HT-29 (cell line): ENCODE measurements around the gene USP28. TPM values are rescaled to one million over a fixed set of nuclear protein-coding genes. Genes with fewer than 3 reads are reported as not detected.

Source experiments
- DNase-seq: peaks from one replicate; pipeline ENCODE4 v3.0.0-alpha.2; 2015; ENCODE audit warnings: low spot score
- total RNA-seq: library from RNA; depleted of rRNA; stranded (reverse); fragments of >200 nt; shearing (Covaris generic); gene quantifications from 2 replicates; pipeline ENCODE4 v1.2.3, GENCODE V29; 2014

USP28 gene
- total RNA-seq, 1 experiment from 2014 or later: 33.9 TPM

DNA sequence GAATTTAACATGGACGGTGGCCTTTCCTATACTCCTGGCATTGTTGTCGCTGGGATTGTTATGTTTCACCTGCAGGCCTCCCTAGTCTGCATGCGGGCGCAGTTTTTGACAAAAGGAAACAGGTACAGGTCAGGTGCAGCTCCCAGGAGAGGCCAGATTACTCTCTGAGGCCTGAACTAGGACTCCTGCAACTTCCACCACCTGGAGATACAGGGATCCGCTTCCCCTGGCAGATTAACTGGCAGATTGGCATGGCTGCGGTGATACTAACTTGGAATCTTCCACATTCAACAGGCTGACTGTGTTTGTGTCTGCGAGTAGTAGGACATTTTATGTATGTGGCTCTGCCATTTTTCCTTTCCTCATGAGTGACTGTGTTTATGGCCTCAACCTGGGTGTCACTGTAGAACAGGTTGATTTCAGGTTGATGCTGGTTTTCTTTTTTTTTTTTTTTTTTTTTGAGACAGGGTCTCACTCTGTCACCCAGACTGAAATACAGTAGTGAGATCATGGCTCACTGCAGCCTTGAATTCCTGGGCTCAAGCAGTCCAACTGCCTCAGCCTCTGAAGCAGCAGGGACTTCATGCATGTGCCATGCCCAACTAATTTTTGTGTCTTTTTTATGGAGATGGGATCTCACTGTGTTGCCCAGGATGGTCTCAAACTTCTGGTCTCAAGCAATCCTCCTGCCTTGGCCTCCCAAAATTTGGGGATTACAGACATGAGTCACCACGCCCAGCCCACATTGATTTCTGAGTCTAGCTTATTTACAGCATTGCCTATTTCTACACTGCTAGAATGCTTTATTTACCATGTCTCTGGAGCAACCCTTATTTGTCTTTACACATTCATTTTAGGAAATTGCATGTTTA, 1.7 kb upstream of the USP28 start:
- no peak for DNase-seq

DNA sequence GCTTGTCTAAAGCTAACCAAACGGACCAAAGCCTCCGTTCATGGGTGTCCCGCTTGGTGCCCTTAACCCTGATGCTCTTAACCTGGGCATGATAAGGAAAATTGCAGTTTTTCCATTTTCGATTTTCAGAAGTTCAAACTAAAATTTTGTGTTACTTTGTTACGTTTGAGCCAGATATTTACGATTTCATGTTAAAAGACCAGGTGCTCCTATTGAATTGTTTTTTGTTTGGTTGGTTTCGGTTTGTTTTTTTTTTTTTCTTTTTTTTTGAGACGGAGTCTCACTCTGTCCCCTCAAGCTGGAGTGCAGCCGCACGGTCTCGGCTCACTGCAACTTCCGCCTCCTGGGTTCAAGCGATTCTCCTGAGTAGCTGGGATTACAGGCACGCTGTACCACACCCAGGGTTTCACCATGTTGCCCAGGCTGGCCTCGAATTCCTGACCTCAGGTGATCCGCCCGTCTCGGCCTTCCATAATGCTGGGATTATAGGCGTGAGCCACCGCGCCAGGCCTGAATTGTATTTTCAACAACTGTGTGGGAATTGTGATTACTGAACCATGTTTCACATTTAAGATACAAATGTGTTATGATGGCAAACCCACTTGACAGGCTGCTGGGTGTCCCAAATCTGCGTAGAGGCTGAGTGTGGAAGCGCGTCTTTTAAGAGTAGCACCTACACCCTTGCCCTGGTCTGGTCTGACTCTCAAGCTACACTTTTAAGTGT, 864 bp upstream of the USP28 start:
- no peak for DNase-seq

DNA sequence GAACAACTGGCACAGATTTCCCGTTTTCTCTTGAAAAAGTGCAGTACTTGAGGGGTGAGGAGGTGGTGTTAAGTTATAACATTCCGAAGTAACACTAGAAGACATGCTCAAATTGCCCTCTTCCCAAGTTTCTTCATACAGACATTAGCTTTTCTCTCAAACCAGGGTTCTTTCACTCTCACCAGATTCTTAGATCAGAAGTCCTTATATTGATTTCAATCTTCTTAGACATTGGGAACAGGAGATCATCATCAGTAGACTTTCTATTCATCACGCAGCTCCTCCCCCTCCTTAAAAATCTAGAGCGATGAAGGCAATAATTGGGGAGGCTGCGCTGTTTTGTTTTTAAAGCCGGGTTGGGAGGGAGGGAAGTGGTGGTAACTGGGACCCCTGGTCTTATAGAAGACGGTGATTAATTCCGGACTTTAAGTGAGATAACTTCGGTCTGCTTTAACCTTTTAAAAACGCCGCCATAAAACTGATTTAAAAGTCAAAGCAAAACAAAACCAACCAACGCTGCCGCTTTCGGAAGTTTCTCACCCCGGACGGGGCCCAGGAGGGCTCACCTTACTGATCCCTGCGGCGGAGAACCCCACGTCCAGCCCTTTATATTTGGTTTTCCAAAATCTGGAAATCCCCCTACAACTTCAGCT, 665 bp downstream of the USP28 start:
- DNase-seq: peak; percentile 53

DNA sequence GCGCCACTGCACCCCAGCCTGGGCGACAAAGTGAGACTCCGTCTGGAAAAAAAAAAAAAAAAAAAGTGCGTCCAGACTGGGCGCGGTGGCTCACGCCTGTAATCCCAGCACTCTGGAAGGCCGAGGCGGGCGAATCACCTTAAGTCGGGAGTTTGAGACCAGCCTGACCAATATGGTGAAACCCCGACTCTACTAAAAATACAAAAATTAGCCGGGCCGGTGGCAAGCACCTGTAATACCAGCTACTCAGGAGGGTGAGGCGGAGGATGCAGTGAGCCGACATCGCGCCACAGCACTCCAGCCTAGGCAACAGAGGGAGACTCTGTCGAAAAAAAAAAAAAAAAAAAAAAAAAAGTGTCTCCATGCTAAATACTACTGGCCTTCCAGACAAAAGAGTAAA, 1.3 kb downstream of the USP28 start:
- DNase-seq: no peak

DNA sequence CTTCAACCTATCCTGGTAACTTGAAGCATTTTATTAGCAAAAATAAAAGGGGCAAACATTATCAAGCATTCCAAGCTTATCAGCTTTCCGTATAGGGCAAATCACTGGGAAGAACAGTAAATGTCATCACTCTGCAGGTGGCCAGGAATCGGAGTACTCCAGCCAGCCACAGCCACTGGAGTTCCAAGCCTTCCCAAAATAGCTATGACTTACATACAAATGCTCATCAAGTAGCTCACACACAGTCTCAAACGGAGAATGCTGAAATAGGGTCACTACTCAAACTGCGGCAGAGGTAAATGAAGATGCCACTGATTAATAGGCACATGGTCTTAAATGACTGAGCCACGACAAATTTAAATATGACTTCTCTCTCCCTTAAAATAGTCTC, 2.1 kb downstream of the USP28 start:
- DNase-seq: no peak

DNA sequence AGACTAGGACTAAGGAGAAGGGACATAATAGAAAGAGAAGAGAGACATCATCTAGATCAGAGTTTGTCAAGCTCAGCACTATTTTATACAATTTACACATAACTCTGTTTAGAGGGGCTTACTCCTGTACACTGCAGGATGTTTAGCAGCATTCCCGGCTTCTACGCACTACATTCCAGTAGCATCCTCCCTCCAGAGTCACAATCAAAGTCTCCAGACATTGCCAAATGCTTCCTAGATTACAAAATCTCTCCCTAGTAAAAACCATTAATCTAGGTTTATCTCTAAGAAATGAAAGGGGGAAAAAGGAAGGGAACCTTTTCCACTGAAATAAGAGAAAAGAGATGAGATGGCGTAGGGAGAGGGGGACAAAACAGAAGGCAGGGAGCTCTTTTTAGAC, 4.0 kb downstream of the USP28 start:
- no peak for DNase-seq

DNA sequence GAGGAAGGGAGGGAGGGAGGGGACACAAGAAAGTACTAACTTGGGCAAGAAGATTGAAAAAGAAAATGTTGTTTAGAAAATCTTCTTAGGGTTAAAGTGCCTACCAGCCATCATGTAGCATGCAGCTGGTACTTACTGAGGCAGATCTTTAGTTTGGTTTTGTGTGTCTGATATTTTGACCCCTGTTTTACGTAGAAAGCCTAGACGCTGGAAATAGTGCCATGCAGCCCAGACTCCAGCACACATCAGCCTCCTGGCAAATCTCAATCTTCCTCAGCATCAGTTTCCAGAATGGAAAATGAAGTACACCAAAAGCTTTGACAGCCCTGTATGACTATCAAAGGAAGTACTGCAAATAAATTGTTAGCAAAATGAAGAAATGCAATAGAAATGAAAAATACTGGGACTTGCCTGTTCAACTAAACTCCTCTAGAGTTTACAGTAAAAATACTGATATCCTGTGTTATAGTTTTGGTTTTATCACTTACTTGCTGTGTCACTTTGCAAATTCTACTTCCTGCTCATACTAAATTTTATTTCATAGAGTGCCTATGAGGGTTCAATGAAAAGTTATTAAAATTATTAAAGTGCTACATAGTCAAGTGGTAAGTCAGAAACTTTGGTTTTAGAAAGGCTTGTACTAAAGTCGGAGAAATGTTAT, 7.4 kb downstream of the USP28 start:
- no peak for DNase-seq

DNA sequence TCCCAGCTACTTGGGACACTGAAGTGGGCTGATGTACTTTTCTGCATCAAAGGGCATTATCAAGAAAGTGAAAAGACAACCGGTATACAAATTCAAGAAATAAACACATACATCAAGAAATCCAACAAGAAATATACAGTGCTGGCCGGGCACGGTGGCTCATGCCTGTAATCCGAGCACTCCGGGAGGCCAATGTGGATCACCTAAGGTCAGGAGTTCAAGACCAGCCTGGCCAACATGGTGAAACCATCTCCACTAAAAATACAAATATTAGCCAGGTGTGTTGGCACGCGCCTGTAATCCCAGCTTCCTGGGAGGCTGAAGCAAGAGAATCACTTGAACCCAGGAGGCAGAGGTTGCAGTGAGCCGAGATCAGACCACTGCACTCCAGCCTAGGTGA, 9.5 kb downstream of the USP28 start:
- DNase-seq: no peak

DNA sequence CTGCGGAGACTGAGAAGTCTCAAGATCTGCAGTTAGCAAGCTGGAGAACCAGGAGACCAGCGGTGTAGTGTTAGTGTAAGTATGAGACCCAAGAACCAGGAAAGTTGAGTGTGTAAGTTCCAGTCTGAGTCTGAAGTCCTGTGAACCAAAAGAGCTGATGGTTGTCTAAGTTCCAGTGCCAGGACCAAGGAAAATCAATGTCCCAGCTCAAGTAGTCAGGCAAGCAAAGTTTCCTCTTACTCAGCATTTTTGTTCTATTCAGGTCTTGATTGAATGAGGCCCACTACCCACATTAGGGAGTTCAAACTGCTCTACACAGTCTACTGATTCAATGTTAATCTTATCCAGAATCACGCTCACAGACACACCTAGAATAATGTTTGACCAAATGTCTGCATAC, 11.0 kb downstream of the USP28 start:
- DNase-seq: no peak

DNA sequence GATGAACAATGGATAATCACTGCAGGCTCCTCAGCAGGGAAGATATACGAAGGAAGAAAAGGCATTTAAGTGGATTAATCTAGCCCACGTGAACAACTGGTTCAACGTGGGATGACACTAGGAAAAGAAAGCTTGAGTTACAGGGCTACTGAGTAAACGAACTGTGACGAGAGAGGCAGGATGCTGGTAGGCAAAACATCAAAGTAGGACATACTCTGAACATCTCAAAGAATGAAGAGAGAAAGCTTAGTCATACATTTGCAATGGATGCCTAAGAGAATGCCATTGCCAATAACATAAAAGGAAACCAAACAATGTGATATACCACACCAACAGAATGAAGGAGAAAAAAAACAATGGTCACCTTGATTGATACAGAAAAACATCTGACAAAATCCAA, 12.9 kb downstream of the USP28 start:
- no peak for DNase-seq

DNA sequence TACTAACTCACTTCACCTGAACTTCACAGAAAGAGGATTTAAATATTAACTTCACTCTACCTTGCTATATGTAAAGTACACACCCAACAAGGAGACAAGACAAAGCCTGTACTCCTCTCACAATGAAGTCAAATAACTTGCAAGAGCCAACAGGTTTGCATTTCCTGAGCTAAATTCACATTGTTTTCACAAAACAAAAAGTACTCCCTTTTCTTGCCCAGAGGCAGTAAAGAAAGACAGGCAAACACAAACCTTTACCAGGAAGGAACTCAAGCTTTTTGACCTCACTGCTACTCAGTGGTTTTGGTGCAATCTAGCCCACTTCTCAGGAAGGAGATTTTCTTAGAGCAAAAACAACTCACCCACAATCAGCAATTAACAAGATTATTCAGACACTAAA, 15.7 kb downstream of the USP28 start:
- DNase-seq: no peak

DNA sequence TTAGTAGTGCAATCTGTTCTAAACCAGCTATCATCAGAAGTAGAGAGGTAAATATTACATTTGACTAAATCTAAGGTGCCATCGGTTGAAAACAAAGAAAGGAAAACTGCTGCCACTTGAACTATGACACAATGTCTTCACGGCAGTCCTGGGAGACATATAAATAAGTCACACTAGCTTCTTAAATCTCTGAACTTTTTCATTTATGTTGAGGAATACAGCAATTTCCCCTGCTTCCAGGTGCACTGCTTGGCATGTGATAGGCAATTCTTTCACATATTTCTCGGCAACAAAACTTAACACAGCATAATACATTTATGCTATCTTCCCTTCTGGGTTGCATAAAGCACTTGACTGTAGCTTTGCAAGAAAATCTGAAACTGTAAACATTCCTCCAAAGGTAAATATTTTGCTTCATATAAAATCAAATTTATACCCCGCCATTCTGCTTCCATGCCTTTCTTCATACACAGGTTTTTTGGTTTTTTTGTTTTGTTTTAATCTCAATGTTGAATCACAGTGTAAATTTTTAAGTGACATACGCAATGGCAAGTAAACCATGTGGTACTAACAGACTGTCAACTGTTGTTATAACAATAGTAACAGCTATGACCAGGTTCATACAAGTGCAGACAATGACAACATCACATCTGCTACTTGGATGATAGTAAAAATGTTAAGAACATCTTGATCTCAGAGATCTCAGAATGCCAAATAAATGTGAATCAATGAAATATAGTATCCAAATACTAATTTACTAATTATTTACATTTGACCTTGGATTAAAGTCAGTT, 18.2 kb downstream of the USP28 start:
- DNase-seq: no peak

DNA sequence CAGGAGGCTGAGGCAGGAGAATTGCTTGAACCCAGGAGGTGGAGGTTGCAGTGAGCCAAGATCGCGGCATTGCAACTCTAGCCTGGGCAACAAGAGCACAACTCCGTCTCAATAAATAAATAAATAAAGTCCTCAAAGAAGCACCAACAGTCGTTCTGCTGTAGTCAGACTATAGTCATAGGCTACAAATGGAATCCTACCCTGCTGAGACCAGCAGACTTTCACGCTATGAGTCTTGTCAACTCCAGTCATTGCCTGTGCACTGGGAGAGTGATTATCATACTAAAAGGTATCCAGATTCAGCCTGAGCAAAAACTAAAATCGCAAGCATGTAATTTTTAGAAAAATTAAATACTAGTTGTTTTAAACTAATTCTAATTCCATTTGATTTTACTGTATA, 19.6 kb downstream of the USP28 start:
- no peak for DNase-seq

DNA sequence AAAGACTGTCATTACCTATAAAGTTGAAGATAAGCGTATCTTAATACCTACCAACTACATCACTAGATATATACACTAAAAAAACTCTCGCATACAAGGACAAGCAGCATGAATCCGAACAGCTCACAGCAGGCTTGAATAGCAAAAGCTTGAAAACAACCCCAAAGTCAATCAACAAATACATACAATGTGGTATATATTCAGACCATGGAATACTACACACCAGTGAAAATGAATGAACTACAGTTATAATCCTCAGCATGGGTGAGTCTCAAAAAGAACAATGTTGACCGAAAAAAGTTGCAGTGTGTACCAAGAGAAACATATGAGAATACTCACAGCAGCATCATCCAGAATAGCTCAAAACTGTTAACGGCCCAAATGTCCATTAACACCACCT, 25.2 kb downstream of the USP28 start:
- DNase-seq: no peak

DNA sequence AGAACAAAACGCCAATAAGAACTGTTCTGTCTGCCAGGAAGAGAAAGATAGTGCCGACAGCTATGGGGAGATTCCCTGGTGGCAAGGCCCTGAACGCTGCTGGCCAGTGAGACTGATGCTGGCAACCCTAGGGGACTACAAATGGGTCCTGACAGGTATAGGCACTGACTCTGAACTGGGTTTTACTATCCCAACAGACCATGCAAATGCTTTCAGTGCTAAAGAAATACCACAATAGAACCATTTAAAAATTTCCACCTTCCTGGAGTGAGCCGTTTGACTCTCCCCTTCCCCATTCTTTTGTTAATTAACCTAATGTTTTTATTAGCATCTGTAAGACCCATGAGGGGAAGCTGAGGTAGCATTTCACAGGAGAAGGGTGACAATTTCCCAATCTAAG, 25.7 kb downstream of the USP28 start:
- no peak for DNase-seq

DNA sequence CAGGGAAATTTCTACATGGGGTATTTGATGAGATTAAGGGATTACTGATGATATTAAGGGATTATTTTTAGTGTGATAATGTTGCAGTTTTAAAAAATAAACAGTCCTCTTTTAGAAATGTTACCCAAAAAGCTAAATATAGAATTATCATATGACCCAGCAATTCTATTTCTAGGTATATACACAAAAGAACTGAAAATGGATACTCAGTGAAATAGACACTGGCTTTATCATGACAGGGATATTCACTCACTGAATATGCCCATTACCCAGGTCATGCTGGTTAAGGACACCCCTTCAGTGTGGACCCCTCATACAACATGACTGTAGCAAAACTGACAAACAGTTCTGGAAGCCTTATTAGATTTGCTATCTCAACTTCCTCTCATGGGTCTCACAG, 27.8 kb downstream of the USP28 start:
- DNase-seq: no peak

DNA sequence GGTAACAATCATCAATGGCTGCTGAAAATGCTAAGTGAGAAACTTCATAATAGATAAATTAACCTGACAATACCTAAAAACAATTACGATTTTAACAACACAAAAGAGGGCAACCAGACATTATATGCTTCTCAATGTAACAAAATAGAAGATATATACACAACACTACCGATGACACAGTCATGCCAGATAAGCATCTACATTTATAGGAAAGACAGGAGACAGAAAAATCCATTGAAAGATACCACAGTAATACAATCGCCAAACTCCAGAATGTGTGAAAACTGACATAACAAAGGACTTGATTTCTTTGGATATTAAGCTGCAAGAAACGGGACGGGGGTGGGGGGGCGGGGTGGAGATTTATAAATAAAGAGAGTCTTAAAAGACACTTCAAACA, 28.3 kb downstream of the USP28 start:
- no peak for DNase-seq

DNA sequence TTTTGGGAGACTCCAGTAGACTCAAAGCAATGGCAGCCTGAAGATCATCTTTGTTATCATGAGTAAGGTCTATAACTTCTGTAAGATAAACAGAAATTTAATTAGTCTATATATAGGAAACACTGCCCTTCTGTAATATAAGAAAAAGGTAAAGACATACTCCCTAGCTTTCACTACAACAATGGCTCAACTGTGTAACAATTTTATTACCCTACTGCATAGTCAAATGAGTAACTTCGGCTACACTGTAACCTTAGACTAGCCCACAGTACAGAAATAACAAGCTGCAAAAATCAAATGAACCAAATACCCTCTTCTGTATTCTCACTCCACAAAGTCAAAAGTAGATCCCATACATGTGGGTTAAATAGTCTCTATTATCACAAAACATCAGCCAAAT, 33.7 kb downstream of the USP28 start:
- no peak for DNase-seq

DNA sequence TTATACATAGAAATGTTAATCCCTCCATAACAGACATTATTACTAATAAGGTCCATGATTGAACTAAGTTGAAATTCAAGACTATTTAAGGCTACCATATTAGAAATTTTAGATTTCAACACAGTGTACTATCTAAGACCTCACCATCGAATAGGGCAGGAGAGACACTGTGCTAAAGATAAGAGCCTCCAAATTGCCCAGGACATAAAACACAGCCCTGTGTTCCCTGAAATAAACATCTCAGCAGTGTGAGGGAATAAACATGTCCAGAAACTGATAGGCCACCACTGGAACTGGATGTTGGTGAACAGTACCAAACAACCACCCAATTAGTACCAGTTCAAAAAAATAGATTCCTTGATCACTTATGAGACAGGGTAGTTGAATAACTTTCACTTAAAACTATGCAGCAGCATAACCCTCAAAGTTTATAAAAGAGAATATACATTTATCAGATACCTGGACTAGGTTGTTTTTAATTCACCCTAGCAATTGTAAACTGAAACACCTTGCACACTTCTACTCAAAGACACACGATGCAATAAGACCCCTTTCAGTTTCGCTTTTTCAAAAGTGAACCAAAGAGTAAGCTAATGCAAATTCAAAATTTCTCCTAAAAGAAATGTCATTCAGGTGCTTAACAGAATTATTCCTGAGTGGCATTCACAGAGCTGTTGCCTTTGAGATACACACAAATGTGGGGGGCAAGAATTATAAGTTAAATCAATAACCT, 34.3 kb downstream of the USP28 start:
- DNase-seq: no peak

DNA sequence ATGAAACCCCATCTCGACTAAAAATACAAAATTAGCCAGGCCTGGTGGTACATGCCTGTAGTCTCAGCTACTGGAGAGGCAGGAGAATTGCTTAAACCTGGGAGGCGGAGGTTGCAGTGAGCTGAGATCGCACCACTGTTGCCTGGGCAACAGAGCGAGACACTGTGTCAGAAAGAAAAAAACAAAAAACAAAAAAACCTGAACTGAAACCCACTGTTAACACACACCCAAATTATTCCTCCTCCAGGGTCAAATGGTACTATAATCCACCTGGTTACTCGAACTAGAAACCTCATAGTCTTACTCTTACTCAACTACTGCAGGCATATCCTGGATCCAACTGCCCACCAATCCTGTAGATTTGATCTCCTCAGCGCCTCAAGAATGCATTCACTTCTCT, 35.5 kb downstream of the USP28 start:
- no peak for DNase-seq

DNA sequence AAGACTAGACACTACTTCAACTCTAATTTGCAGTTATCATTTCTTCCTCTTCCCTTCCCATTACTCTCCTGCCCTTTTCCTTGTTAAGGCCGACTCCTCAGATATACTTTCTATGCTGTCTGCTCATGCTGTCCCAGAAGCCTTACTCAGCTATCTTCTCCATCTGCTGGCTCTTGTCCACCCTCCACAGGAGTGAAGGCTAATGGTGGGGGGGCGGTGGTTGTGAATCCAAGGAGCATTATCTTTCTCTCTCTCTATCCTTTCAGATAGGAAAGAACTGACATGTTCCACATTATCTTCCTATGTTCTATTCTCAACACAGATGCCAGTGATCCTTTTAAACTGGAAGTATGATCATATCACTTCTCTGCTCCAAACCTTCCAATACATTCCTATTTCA, 37.4 kb downstream of the USP28 start:
- no peak for DNase-seq
